NCI-H446 (cell line): Measurements from ENCODE around the gene PRPF40B.
A peak's percentile ranks its signal among the peaks of the same experiment; 100 is the strongest.

Source experiments
- DNase-seq, 2 experiments: peaks; one replicate each; lab custom pipeline; 2025; lab: John Stamatoyannopoulos, UW

The PRPF40B gene

GRCh38 chr12:49635656-49636055, 12.3 kb downstream of the PRPF40B start:
- no peak for DNase-seq

- no peak for DNase-seq
Observed at GRCh38 chr12:49636574-49636973, 13.2 kb downstream of the PRPF40B start.

GRCh38 chr12:49636979-49637755, 13.8 kb downstream of the PRPF40B start:
- DNase-seq: peak; percentile 22 to 53

GRCh38 chr12:49641748-49642369, 18.5 kb downstream of the PRPF40B start:
- DNase-seq: no peak

GRCh38 chr12:49642370-49642802, 19.0 kb downstream of the PRPF40B start:
- DNase-seq: no peak

GRCh38 chr12:49643135-49643534, 19.8 kb downstream of the PRPF40B start:
- DNase-seq: no peak

GRCh38 chr12:49643961-49644619, 20.7 kb downstream of the PRPF40B start:
- no peak for DNase-seq

GRCh38 chr12:49644620-49644994, 21.2 kb downstream of the PRPF40B start:
- peak in 1 of 2 experiments; percentile 69 for DNase-seq

- DNase-seq: no peak
Observed at GRCh38 chr12:49645146-49646039, 22.0 kb downstream of the PRPF40B start.

- no peak for DNase-seq
Observed at GRCh38 chr12:49646331-49646830, 23.0 kb downstream of the PRPF40B start.

- no peak for DNase-seq
Observed at GRCh38 chr12:49646871-49647654, 23.7 kb downstream of the PRPF40B start.

- no peak for DNase-seq
Observed at GRCh38 chr12:49647827-49648711, 24.7 kb downstream of the PRPF40B start.

GRCh38 chr12:49648712-49649003, 25.3 kb downstream of the PRPF40B start:
- DNase-seq: no peak

- DNase-seq: no peak
Observed at GRCh38 chr12:49649445-49649844, 26.1 kb downstream of the PRPF40B start.

GRCh38 chr12:49649892-49650291, 26.5 kb downstream of the PRPF40B start:
- DNase-seq: no peak

- DNase-seq: no peak
Observed at GRCh38 chr12:49651855-49652254, 28.5 kb downstream of the PRPF40B start.

GRCh38 chr12:49652921-49653520, 29.7 kb downstream of the PRPF40B start:
- DNase-seq: no peak

GRCh38 chr12:49654715-49655114, 31.4 kb downstream of the PRPF40B start:
- no peak for DNase-seq

GRCh38 chr12:49655595-49656236, 32.4 kb downstream of the PRPF40B start:
- DNase-seq: no peak
